Keratinocyte (primary cell): ENCODE data around the gene GATA5.

Experiments
- EZH2 ChIP-seq: IDR thresholded peaks from one replicate; pipeline ENCODE4 v1.6.1; 2012; ENCODE audit warnings: inconsistent platforms, mild to moderate bottlenecking, low read length, moderate library complexity
- TF ChIP-seq, protein P1 (sequence below), 3 experiments: IDR thresholded peaks in 1 of 3; conservative IDR thresholded peaks in 1 of 3; optimal IDR thresholded peaks in 1 of 3; 2 replicates in 2 of 3; 3 replicates in 1 of 3; pipeline versions ENCODE3 to v1.5.1; 2011; ENCODE audit warnings: low read length in 3 of 3, mild to moderate bottlenecking in 3 of 3, moderate library complexity in 2 of 3, control low read depth in 1 of 3, inconsistent platforms in 1 of 3; ENCODE audit not compliant: insufficient read depth in 2 of 3; ENCODE audit errors: extremely low read depth in 1 of 3

- TF ChIP-seq EZH2, result no peak
- TF ChIP-seq, protein P1, sequence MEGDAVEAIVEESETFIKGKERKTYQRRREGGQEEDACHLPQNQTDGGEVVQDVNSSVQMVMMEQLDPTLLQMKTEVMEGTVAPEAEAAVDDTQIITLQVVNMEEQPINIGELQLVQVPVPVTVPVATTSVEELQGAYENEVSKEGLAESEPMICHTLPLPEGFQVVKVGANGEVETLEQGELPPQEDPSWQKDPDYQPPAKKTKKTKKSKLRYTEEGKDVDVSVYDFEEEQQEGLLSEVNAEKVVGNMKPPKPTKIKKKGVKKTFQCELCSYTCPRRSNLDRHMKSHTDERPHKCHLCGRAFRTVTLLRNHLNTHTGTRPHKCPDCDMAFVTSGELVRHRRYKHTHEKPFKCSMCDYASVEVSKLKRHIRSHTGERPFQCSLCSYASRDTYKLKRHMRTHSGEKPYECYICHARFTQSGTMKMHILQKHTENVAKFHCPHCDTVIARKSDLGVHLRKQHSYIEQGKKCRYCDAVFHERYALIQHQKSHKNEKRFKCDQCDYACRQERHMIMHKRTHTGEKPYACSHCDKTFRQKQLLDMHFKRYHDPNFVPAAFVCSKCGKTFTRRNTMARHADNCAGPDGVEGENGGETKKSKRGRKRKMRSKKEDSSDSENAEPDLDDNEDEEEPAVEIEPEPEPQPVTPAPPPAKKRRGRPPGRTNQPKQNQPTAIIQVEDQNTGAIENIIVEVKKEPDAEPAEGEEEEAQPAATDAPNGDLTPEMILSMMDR (optimal IDR thresholded peaks at IDR 0.05 in 1 of 3, IDR thresholded peaks at IDR 0.05 in 1 of 3, conservative IDR thresholded peaks at IDR 0.05 in 1 of 3; ENCODE audit: extremely low read depth in 1 of 3, insufficient read depth in 2 of 3, low read length in 3 of 3), result no peak
Measured at GRCh38 chr20:62437927-62438326, 37.9 kb downstream of the GATA5 start.
